Hindlimb muscle (tissue), 1 donor: ENCODE data around the gene CORT. TPM values are rescaled to one million over a fixed set of nuclear protein-coding genes. Genes with fewer than 3 reads are reported as not detected.
"Not testable (repeated sequence)": the region's sequence is repeated elsewhere in the genome, so short reads cannot be mapped to it uniquely, and the experiment has no call there.

ENCODE experiments used
- DNase-seq: peaks from one replicate; pipeline ENCODE4 v3.0.0-alpha.2; 2013
- polyA plus RNA-seq: library from polyadenylated mRNA; unstranded; fragments of 120-200 nt; gene quantifications from one replicate; pipeline ENCODE4 v1.2.1, GENCODE V29; 2013; ENCODE audit not compliant: insufficient read length

The CORT gene, protein sequence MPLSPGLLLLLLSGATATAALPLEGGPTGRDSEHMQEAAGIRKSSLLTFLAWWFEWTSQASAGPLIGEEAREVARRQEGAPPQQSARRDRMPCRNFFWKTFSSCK
- polyA plus RNA-seq = 2.0 TPM

DNA sequence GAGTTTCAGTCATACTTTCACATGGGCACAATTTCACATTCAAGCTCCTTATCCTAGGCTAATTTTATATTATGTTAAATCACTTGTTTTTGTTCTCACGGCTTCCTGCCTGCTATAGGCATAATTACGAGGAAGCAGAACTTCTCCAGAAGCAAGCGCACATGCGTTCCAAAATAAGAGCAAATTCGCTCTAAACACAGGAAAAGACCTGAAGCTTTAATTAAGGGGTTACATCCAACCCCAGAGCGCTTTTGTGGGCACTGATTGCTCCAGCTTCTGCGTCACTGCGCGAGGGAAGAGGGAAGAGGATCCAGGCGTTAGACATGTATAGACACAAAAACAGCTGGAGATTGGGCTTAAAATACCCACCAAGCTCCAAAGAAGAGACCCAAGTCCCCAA lies at the start of gene CORT:
TSS of gene CORT (plus strand) at position 281 of the 400 bp plus-strand sequence. CDS start 193 bp downstream, outside the sequence.
- DNase-seq = no peak

DNA sequence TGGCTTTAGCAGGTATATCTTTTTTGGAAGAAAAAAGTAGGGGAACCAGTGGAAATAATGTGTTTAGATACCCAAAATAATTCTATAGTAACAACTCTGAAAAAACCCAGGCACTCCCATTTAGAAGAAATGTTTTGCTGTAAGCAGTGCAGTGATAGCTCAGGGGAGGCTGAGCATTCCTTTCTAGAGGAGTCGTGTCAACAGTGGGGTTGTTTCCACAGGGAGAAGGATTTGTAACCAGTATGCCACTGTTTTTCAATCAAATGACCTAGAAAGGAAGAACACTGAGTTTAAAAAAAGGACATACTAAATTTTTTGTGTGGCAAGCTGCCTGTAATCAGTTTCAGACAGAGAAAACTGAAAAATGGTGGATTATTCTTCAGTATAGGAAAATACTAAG lies 48.5 kb upstream of the CORT start:
- DNase-seq = no peak

GRCh38 chr1:10402729-10403274 lies 47.0 kb upstream of the CORT start:
- no peak for DNase-seq

GRCh38 chr1:10407201-10407600 lies 42.6 kb upstream of the CORT start:
- DNase-seq = no peak

- DNase-seq = no peak
Observed at GRCh38 chr1:10415211-10415930, 34.5 kb upstream of the CORT start.

GRCh38 chr1:10415967-10416366 lies 33.9 kb upstream of the CORT start:
- DNase-seq = not testable (repeated sequence)

- not testable (repeated sequence) for DNase-seq
Observed at GRCh38 chr1:10418741-10419140, 31.1 kb upstream of the CORT start.

DNA sequence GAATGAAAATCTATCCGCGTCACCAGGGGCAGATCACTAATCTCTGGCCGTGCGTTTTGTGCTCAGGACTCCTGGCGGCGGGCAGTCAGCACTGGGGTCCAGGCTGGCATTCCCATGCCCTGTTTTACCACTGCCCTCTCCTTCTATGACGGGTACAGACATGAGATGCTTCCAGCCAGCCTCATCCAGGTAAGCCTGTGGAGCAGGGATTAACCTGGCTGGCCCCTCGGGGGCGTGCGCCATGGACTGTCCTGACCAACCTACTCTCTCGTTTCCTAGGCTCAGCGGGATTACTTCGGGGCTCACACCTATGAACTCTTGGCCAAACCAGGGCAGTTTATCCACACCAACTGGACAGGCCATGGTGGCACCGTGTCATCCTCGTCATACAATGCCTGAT lies 30.5 kb upstream of the CORT start:
- DNase-seq = no peak

- no peak for DNase-seq
Observed at GRCh38 chr1:10421637-10422036, 28.2 kb upstream of the CORT start.

DNA sequence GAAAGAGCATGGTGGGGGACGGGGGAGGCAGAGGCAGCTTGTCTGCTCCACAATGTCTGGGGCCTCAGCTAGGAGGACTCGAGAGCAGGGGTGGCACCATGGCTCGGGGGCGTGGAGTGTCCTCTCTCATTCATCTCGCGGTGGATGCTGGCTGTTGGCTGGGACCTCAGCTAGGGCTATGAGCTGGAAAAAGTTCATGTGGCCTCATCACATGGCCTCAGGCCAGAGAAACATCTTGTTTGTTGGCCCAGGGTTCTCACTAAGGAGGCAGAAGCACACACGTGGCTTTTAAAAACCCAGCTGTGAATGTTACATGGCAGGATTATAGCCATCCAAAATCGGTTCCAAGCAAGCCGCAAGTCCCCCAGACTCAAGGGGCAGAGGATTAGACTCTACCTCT lies 25.8 kb upstream of the CORT start:
- DNase-seq = peak; percentile 46

GRCh38 chr1:10424651-10425050 lies 25.2 kb upstream of the CORT start:
- DNase-seq = no peak

- not testable (repeated sequence) for DNase-seq
Observed at GRCh38 chr1:10425826-10426534, 23.9 kb upstream of the CORT start.

DNA sequence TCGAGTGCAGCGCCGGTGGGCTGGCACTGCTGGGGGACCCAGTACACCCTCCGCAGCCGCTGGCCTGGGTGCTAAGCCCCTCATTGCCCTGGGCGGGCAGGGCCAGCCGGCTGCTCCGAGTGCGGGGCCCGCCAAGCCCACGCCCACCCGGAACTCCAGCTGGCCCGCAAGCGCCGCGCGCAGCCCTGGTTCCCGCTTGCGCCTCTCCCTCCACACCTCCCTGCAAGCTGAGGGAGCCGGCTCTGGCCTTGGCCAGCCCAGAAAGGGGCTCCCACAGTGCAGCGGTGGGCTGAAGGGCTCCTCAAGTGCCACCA lies 23.3 kb upstream of the CORT start:
- DNase-seq = not testable (repeated sequence)

GRCh38 chr1:10428984-10429383 lies 20.8 kb upstream of the CORT start:
- no peak for DNase-seq

GRCh38 chr1:10429868-10430215 lies 20.0 kb upstream of the CORT start:
- DNase-seq = no peak

- DNase-seq = peak; percentile 95
Observed at GRCh38 chr1:10430216-10431069, 19.4 kb upstream of the CORT start, which contains the start of gene CENPS. Gene CENPS (plus strand): TSS chr1:10430433. CDS start chr1:10430518, 85 bp downstream.

- no peak for DNase-seq
Observed at GRCh38 chr1:10431070-10431730, 18.6 kb upstream of the CORT start.

DNA sequence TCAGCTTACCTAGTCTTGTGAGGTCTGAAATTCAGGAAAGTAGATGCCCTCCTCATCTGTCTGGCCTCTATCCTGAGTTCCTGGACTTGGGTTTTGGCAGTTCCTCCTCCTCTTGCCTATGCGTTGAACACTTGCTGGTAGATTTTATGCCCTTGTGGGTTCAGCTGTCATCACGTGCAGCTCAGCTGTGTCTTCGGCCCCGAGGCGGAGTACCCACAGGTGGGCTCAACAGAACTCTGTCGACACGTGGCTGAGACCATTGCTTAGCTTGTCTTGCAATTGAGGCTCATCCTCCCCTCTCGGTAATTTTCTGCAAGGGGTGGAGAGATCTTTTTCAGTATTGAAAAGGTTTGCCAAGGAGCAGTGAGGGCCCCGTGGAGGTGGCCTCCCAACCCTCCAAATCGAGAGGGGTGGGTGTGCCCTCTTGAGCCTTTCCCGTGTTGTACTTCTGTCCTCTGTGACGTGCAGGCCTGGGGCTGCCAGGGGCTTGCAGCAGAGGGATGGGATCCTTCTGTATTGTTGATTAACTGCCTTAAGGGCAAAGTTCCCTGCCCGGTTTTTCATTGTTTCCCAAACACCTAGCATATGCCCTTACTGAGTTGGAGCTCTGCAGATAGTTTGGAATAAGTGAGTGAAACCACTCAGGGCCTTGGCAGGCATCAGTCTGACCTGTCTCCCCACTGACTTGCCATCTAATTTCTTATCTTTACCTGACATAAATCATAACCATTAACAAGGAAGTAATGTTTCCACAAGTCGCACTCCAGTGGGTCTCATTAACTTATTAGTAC lies 16.7 kb upstream of the CORT start:
- DNase-seq = no peak

DNA sequence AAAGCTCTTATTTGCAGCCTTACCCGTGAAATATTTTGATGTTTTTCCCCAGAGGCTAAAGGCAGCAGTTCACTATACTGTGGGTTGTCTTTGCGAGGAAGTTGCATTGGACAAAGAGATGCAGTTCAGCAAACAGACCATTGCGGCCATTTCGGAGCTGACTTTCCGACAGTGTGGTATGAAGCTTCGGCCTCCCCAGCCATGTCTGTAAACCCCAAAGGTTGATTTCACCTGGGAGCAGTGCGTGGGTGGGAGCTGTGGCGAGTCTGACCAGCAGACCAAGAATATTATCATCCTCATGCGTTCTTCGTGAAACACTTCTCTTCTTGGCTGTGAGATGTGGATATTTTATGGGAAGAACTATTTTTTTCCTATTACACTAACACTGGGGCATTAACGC lies 16.0 kb upstream of the CORT start:
- DNase-seq = no peak

DNA sequence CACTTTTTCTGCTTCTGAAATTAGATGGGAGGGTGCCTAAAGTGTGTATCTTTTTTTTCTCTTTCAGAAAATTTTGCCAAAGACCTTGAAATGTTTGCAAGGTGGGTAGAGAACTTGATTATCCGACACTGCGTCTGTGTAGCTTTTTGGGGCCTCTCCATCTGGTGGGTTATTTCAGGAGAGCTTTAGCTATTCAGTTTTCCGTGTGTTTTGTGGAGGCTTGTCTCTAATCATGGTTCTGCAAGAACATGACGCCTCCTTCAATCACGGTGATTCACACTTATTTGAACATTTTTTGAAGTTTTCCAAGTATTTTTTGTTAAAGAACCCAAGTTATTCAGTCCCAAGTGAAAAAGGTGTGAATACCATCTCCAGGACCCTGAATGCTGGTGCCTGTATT lies 15.2 kb upstream of the CORT start:
- no peak for DNase-seq

DNA sequence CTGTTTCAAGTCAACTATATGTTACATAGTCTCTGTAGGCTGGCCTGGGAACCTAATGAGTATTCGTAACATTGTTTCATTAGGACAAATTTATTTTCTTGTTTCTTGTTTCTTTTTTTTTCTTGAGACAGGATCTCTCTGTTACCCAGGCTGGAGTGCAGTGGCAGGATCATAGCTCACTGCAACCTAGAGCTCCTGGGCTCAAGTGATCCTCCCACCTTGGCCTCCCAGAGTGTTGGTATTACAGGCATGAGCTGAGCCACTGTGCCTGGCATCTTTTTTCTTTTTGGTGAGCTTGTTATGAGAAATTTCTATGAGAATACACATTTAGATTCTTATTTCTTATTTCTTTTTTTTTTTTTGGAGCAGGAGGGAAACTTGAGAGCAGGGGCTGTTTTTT lies 12.8 kb upstream of the CORT start:
- DNase-seq = no peak
